H1 (cell line): ENCODE data around the gene EPB41L3. TPM values are rescaled to one million over a fixed set of nuclear protein-coding genes. Genes with fewer than 3 reads are reported as not detected.

Experiments used
- CTCF ChIA-PET: fragments of 300-600 bp; sonication (Branson Sonifier 250); formaldehyde crosslinking; loops from one replicate; lab custom pipeline; 2021; ENCODE audit not compliant: partially characterized antibody; lab: Charles Lee
- POLR2A ChIA-PET: fragments of 300-600 bp; sonication (Branson Sonifier 250); formaldehyde crosslinking; loops from one replicate; lab custom pipeline; 2021; ENCODE audit warnings: inconsistent platforms; ENCODE audit not compliant: partially characterized antibody; lab: Charles Lee
- DNase-seq, 2 experiments: peaks; one replicate each; pipeline versions ENCODE4 v3.0.0 to v3.0.0-alpha.2; 2010 to 2022; ENCODE audit warnings: low spot score in 2 of 2, low read depth in 1 of 2, mixed read lengths in 1 of 2
- FAIRE-seq: peaks from 2 replicates; lab custom pipeline; 2011; peaks lifted over from hg19 to GRCh38; lab: Jason Lieb, UNC
- H2AFZ ChIP-seq: 2 replicates; pipeline ENCODE4 v1.8.1; 2012; ENCODE audit warnings: low read length, inconsistent platforms
- H2AK5ac ChIP-seq: 2 replicates; pipeline ENCODE4 v1.6.1; 2013; ENCODE audit warnings: low read depth, low read length
- H2BK120ac ChIP-seq: replicated peaks from 2 replicates; pipeline ENCODE3; 2013; ENCODE audit warnings: low read depth, low read length, inconsistent platforms
- H2BK12ac ChIP-seq: 2 replicates; pipeline ENCODE4 v1.6.1; 2013; ENCODE audit warnings: low read depth, low read length
- H2BK15ac ChIP-seq: 2 replicates; pipeline ENCODE4 v1.6.1; 2013; ENCODE audit warnings: low read length
- H2BK20ac ChIP-seq: 2 replicates; pipeline ENCODE4 v1.6.1; 2013; ENCODE audit warnings: low read length
- H2BK5ac ChIP-seq: 2 replicates; pipeline ENCODE4 v1.6.1; 2013; ENCODE audit warnings: low read depth, low read length
- H3K14ac ChIP-seq: 2 replicates; pipeline ENCODE4 v1.6.1; 2013; ENCODE audit warnings: inconsistent platforms; ENCODE audit not compliant: insufficient read length
- H3K18ac ChIP-seq: 2 replicates; pipeline ENCODE4 v1.6.1; 2013; ENCODE audit warnings: low read length; ENCODE audit errors: extremely low read depth
- H3K23ac ChIP-seq: 2 replicates; pipeline ENCODE4 v1.6.1; 2013; ENCODE audit warnings: inconsistent platforms; ENCODE audit not compliant: insufficient read length
- H3K23me2 ChIP-seq: 2 replicates; pipeline ENCODE4 v1.6.1; 2013; ENCODE audit warnings: low read depth, low read length
- H3K27ac ChIP-seq: 2 replicates; pipeline ENCODE4 v1.6.1; 2011; ENCODE audit warnings: low read depth, low read length, inconsistent platforms
- H3K27me3 ChIP-seq, 4 experiments: replicated peaks in 1 of 4; 1 replicate in 1 of 4; 2 replicates in 3 of 4; pipeline versions ENCODE4 v1.6.1 to v1.8.1; 2011 to 2013; ENCODE audit warnings: low read length in 3 of 4, mild to moderate bottlenecking in 3 of 4, inconsistent platforms in 2 of 4, mixed read lengths in 2 of 4, moderate library complexity in 1 of 4; ENCODE audit not compliant: control insufficient read depth in 3 of 4, insufficient read depth in 3 of 4; ENCODE audit errors: extremely low read depth in 1 of 4
- H3K36me3 ChIP-seq, 4 experiments: 2 replicates each; pipeline versions ENCODE4 v1.6.1 to v1.8.1; 2011 to 2013; ENCODE audit warnings: mild to moderate bottlenecking in 4 of 4, low read length in 3 of 4, moderate library complexity in 2 of 4, control low read depth in 1 of 4, inconsistent platforms in 1 of 4; ENCODE audit not compliant: insufficient read depth in 4 of 4, control insufficient read depth in 2 of 4
- H3K4ac ChIP-seq: replicated peaks from 2 replicates; pipeline ENCODE3; 2013; ENCODE audit warnings: low read length, low read depth, mixed read lengths, inconsistent platforms; ENCODE audit not compliant: insufficient read length
- H3K4me1 ChIP-seq, 4 experiments: replicated peaks in 1 of 4; 1 replicate in 1 of 4; 2 replicates in 3 of 4; pipeline versions ENCODE4 v1.6.1 to v1.8.1; 2011 to 2013; ENCODE audit warnings: low read length in 3 of 4, inconsistent platforms in 2 of 4, mixed read lengths in 1 of 4; ENCODE audit not compliant: insufficient read depth in 4 of 4, control insufficient read depth in 3 of 4
- H3K4me2 ChIP-seq, 2 experiments: 2 replicates each; pipeline versions ENCODE4 v1.6.1 to v1.8.1; 2011 to 2013; ENCODE audit warnings: low read depth in 2 of 2, low read length in 2 of 2, control low read depth in 1 of 2, inconsistent platforms in 1 of 2, mild to moderate bottlenecking in 1 of 2; ENCODE audit not compliant: insufficient read depth in 1 of 2
- H3K4me3 ChIP-seq, 4 experiments: fragments of 200-600, 300-600 bp in 1 of 4; sonication (generic), shearing (Covaris generic), sonication (Bioruptor Twin) in 1 of 4; 2 replicates each; pipeline versions ENCODE4 v1.5.1 to v1.8.1; 2011 to 2016; ENCODE audit warnings: low read length in 4 of 4, low read depth in 3 of 4, control low read depth in 2 of 4, inconsistent platforms in 2 of 4, mild to moderate bottlenecking in 2 of 4, mixed read lengths in 1 of 4, moderate library complexity in 1 of 4; ENCODE audit not compliant: insufficient read depth in 2 of 4; ENCODE audit errors: extremely low read depth in 1 of 4
- H3K56ac ChIP-seq: replicated peaks from 2 replicates; pipeline ENCODE3; 2013; ENCODE audit warnings: low read depth, mild to moderate bottlenecking, mixed read lengths, low read length, inconsistent platforms; ENCODE audit not compliant: insufficient read length
- H3K79me1 ChIP-seq: 2 replicates; pipeline ENCODE4 v1.6.1; 2013; ENCODE audit warnings: low read depth, low read length, control low read depth
- H3K79me2 ChIP-seq, 2 experiments: 2 replicates each; pipeline versions ENCODE4 v1.6.1 to v1.8.1; 2012 to 2013; ENCODE audit warnings: low read length in 2 of 2, mild to moderate bottlenecking in 2 of 2, inconsistent platforms in 1 of 2; ENCODE audit not compliant: insufficient read depth in 2 of 2, control insufficient read depth in 1 of 2
- H3K9ac ChIP-seq, 4 experiments: replicated peaks in 1 of 4; 1 replicate in 1 of 4; 2 replicates in 3 of 4; pipeline versions ENCODE4 v1.6.1 to v1.8.1; 2011 to 2013; ENCODE audit warnings: low read depth in 3 of 4, low read length in 3 of 4, control low read depth in 2 of 4, mild to moderate bottlenecking in 2 of 4, moderate library complexity in 2 of 4, inconsistent platforms in 1 of 4; ENCODE audit errors: extremely low read depth in 1 of 4
- H3K9me3 ChIP-seq, 2 experiments: 2 replicates each; pipeline versions ENCODE4 v1.6.1 to v1.8.1; 2012 to 2013; ENCODE audit warnings: mild to moderate bottlenecking in 2 of 2, moderate library complexity in 2 of 2, control low read depth in 1 of 2, inconsistent platforms in 1 of 2, low read depth in 1 of 2, low read length in 1 of 2, mixed read lengths in 1 of 2; ENCODE audit not compliant: insufficient read depth in 2 of 2
- H4K20me1 ChIP-seq, 2 experiments: replicated peaks in 1 of 2; 2 replicates each; pipeline versions ENCODE3 to v1.8.1; 2011 to 2013; ENCODE audit warnings: inconsistent platforms in 2 of 2, low read length in 2 of 2, mild to moderate bottlenecking in 1 of 2; ENCODE audit not compliant: insufficient read depth in 2 of 2, control insufficient read depth in 1 of 2
- H4K5ac ChIP-seq: 2 replicates; pipeline ENCODE4 v1.6.1; 2013; ENCODE audit warnings: low read length, low read depth, mixed read lengths, inconsistent platforms; ENCODE audit not compliant: insufficient read length
- H4K8ac ChIP-seq: 2 replicates; pipeline ENCODE4 v1.8.0; 2013; ENCODE audit warnings: mild to moderate bottlenecking, moderate library complexity, low read length, inconsistent platforms; ENCODE audit not compliant: insufficient read depth; ENCODE audit errors: extremely low read depth
- H4K91ac ChIP-seq: replicated peaks from 2 replicates; pipeline ENCODE3; 2013; ENCODE audit warnings: low read length, mixed read lengths, inconsistent platforms; ENCODE audit not compliant: insufficient read length
- ASH2L ChIP-seq: fragments of 200-600, 300-600 bp; sonication (generic); IDR thresholded peaks from one replicate; pipeline ENCODE4 v1.7.1; 2017; ENCODE audit warnings: low read length
- CEBPB ChIP-seq: IDR thresholded peaks from 2 replicates; pipeline ENCODE4 v1.6.1; 2012; ENCODE audit warnings: low read depth, low read length
- GTF2F1 ChIP-seq: IDR thresholded peaks from 2 replicates; pipeline ENCODE4 v1.6.1; 2012; ENCODE audit warnings: low read depth, low read length, improper control_type of control experiment, borderline replicate concordance
- HDAC2 ChIP-seq, 2 experiments: fragments of 300-600 bp in 1 of 2; sonication (generic) in 1 of 2; IDR thresholded peaks; 2 replicates each; pipeline ENCODE4 v1.6.1; 2011 to 2012; ENCODE audit warnings: low read depth in 2 of 2, low read length in 2 of 2, mild to moderate bottlenecking in 2 of 2, moderate library complexity in 2 of 2, borderline replicate concordance in 1 of 2, inconsistent platforms in 1 of 2
- KDM1A ChIP-seq: fragments of 200-600, 300-600 bp; sonication (generic); IDR thresholded peaks from 2 replicates; pipeline ENCODE4 v1.7.1; 2016; ENCODE audit warnings: mild to moderate bottlenecking, low read length, borderline replicate concordance
- RBBP5 ChIP-seq: IDR thresholded peaks from 2 replicates; pipeline ENCODE4 v1.7.1; 2012; ENCODE audit warnings: low read depth, mild to moderate bottlenecking, inconsistent platforms, low read length, moderate library complexity, borderline replicate concordance
- RNF2 ChIP-seq: fragments of 200-900, 300-1000 bp; sonication (generic); IDR thresholded peaks from 2 replicates; pipeline ENCODE4 v1.7.1; 2016; ENCODE audit warnings: borderline replicate concordance, low read depth, mild to moderate bottlenecking, antibody characterized with exemption, low read length; ENCODE audit not compliant: poor library complexity, severe bottlenecking; ENCODE audit errors: missing control alignments
- SAP30 ChIP-seq: fragments of 300-600 bp; sonication (generic); IDR thresholded peaks from 2 replicates; pipeline ENCODE4 v1.7.1; 2012; ENCODE audit warnings: low read length, moderate library complexity, mild to moderate bottlenecking, inconsistent platforms; ENCODE audit not compliant: insufficient read depth, insufficient replicate concordance
- SUZ12 ChIP-seq: fragments of 200-600 bp; sonication (generic); IDR thresholded peaks from 2 replicates; pipeline ENCODE4 v1.6.1; 2012; ENCODE audit warnings: mild to moderate bottlenecking, inconsistent platforms, low read length, moderate library complexity, mixed read lengths
- TAF1 ChIP-seq: IDR thresholded peaks from 2 replicates; pipeline ENCODE4 v1.6.1; 2011; ENCODE audit warnings: mild to moderate bottlenecking, low read depth, low read length
- WGBS, 2 experiments: shearing (Covaris generic) in 1 of 2; methylation state at CpG; one replicate each; pipeline versions ENCODE4 v1.1.6 to v1.1.7; 2013 to 2015; ENCODE audit warnings: low lambda C conversion rate in 2 of 2, mixed read lengths in 2 of 2, inconsistent platforms in 1 of 2, low coverage in 1 of 2, missing lambda C conversion rate in 1 of 2; ENCODE audit not compliant: insufficient replicate concordance in 2 of 2, insufficient coverage in 1 of 2, insufficient read length in 1 of 2; ENCODE audit errors: extremely low coverage in 1 of 2, missing lambda C conversion rate in 1 of 2; 5-methylcytosine and 5-hydroxymethylcytosine counted together
- polyA plus RNA-seq, 7 experiments: library from polyadenylated mRNA; depleted of rRNA in 3 of 7; stranded (reverse) in 5 of 7; unstranded in 2 of 7; fragments of >200 nt in 5 of 7; fragments of 200-250 nt in 2 of 7; gene quantifications; 1 replicate in 5 of 7; 2 replicates in 1 of 7; 4 replicates in 1 of 7; pipeline versions ENCODE4 v1.2.1 to v1.2.3, GENCODE V29; 2011 to 2013; ENCODE audit warnings: missing spikeins in 2 of 7, mixed read lengths in 2 of 7
- total RNA-seq: library from RNA; stranded (reverse); fragmentation: NEBNext Ultra II Directional; extraction: Animal tissue kit (Norgen Biotek cat#: 25700); gene quantifications from 2 replicates; pipeline ENCODE4 v1.2.1, GENCODE V29; 2021

EPB41L3 gene
- total and polyA plus RNA-seq, 2 of the 8 experiments (the other 6 are each of a cell fraction or from before 2014, with no cell fraction given) = 7.9 to 16.1 TPM

DNA sequence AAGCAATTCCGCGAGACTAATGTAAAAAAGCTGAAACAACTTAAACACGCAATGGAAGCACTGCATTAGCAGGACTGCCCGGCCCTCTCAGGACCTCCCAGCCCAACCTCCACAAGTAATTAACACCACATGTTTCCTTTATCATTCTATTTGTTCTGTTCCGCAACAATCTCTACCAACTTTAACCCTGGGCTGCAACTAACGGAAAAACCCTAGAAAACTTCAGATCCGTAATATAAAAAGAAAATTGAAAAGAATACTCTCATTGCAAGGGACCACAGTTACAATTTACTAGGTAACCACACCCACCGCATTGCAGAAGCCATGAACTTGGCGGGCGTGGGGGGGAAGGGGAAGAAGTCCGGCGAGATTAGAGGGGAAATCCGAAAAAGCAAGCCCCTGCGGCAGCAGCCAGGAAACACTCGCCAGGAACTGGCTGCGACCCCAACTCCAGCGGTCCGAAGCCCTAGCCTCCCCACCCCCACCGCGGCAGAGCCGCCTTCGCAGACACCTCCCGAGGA, 1.2 kb downstream of the EPB41L3 start:
- H2AFZ ChIP-seq = 0 out of 2 replicates have a peak overlapping the region, but pooled peaks have one; percentile 56
- H4K8ac ChIP-seq = no peak overlapping the region
- peaks cover 12% of the 10 kb centered on the region; the same call in 1 of the 2 replicates for H3K23me2 ChIP-seq
- no peak for FAIRE-seq
- no peak overlapping the region for H3K56ac ChIP-seq
- H3K79me2 ChIP-seq = no peaks in the 10 kb centered on the region
- H3K4ac ChIP-seq = no peak overlapping the region
- H3K14ac ChIP-seq = no peak overlapping the region
- H2BK15ac ChIP-seq = no peak overlapping the region
- no peak overlapping the region for H2BK20ac ChIP-seq
- WGBS, 2 experiments = 1% methylated on average over 13 of the region's 23 CpGs; no CpG with 5 or more reads in 1 of the 2 experiments
- H3K4me2 ChIP-seq = peak overlapping the region; percentile 67 to 78
- H3K27ac ChIP-seq = no peak overlapping the region
- no peak overlapping the region for H4K91ac ChIP-seq
- no peak overlapping the region for H3K23ac ChIP-seq
- POLR2A ChIA-PET = interaction anchor here (1.0 to 1.3 kb wide), 2 partner anchors 14 to 25 kb away, joined by 3 to 5 read pairs; no protein-coding TSS in a partner anchor
- peak overlapping the region in 3 of 4 experiments; percentile 20 to 56 (median 34); a peak in 4 of 7 replicates for H3K9ac ChIP-seq
- H3K79me1 ChIP-seq = no peaks in the 10 kb centered on the region
- H4K5ac ChIP-seq = no peak overlapping the region
- H3K27me3 ChIP-seq = peaks cover 0 to 5% (median 3%) of the 10 kb centered on the region in 4 experiments; a peak in 4 of 7 replicates
- TF ChIP-seq SAP30 (no peak), RBBP5 (0 out of 2 replicates have a peak, but pooled peaks have one; percentile 91), HDAC2 (IDR thresholded peaks at IDR 0.05; ENCODE audit: borderline replicate concordance in 1 of 2, low read depth in 2 of 2, low read length in 2 of 2) (0 out of 4 replicates have a peak, but pooled peaks of 1 of the 2 experiments have one; percentile 1), CEBPB (no peak), ASH2L (peak; percentile 71), GTF2F1 (no peak), SUZ12 (no peak), KDM1A (no peak), TAF1 (0 out of 2 replicates have a peak, but pooled peaks have one; percentile 12), RNF2 (no peak)
- no peak overlapping the region for H2AK5ac ChIP-seq
- peaks cover 0 to 1% of the 10 kb centered on the region in 2 experiments for H4K20me1 ChIP-seq
- DNase-seq = no peak
- CTCF ChIA-PET = interaction anchor here (1.1 kb wide), 1 partner anchor 87 kb away, joined by 3 read pairs; no protein-coding TSS in a partner anchor
- no peaks in the 10 kb centered on the region for H3K9me3 ChIP-seq
- no peak overlapping the region for H2BK12ac ChIP-seq
- H3K4me3 ChIP-seq = peak overlapping the region; percentile 66 to 89 (median 76)
- H3K4me1 ChIP-seq = peaks cover 0 to 3% (median 0%) of the 10 kb centered on the region in 4 experiments; a peak in 1 of 7 replicates
- H2BK5ac ChIP-seq = no peak overlapping the region
- H3K36me3 ChIP-seq = no peaks in the 10 kb centered on the region
- H2BK120ac ChIP-seq = no peak overlapping the region
- no peak overlapping the region; the same call in 1 of the 2 replicates for H3K18ac ChIP-seq
